B cell (primary cell): ENCODE data around the gene C11orf16.

ENCODE experiments used
- EZH2 ChIP-seq: IDR thresholded peaks from 2 replicates; pipeline ENCODE4 v1.6.1; 2012; ENCODE audit warnings: borderline replicate concordance, low read depth, mild to moderate bottlenecking, moderate library complexity, low read length; ENCODE audit not compliant: insufficient read depth, poor library complexity, severe bottlenecking
- TF ChIP-seq, protein P1 (sequence below): fragments of 200-600 bp; IDR thresholded peaks from one replicate; pipeline ENCODE4 v1.8.0; 2022; ENCODE audit warnings: antibody characterized with exemption, mild to moderate bottlenecking

GRCh38 chr11:8871962-8872361 is 60.8 kb downstream of the C11orf16 start:
- TF ChIP-seq, protein P1, sequence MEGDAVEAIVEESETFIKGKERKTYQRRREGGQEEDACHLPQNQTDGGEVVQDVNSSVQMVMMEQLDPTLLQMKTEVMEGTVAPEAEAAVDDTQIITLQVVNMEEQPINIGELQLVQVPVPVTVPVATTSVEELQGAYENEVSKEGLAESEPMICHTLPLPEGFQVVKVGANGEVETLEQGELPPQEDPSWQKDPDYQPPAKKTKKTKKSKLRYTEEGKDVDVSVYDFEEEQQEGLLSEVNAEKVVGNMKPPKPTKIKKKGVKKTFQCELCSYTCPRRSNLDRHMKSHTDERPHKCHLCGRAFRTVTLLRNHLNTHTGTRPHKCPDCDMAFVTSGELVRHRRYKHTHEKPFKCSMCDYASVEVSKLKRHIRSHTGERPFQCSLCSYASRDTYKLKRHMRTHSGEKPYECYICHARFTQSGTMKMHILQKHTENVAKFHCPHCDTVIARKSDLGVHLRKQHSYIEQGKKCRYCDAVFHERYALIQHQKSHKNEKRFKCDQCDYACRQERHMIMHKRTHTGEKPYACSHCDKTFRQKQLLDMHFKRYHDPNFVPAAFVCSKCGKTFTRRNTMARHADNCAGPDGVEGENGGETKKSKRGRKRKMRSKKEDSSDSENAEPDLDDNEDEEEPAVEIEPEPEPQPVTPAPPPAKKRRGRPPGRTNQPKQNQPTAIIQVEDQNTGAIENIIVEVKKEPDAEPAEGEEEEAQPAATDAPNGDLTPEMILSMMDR = no peak
- no peak for TF ChIP-seq EZH2
